Measurements from ENCODE around the gene GRM5. TPM values are rescaled to one million over a fixed set of nuclear protein-coding genes. Genes with fewer than 3 reads are reported as not detected.
"Not testable (repeated sequence)": the region's sequence is repeated elsewhere in the genome, so short reads cannot be mapped to it uniquely, and the experiment has no call there.

GRM5 gene
- total RNA-seq (2014; rRNA removed; shearing (Covaris generic)): not detected in 2 replicates
- polyA plus RNA-seq (2014; cell fraction: nucleus; rRNA removed): not detected in 2 replicates

DNA sequence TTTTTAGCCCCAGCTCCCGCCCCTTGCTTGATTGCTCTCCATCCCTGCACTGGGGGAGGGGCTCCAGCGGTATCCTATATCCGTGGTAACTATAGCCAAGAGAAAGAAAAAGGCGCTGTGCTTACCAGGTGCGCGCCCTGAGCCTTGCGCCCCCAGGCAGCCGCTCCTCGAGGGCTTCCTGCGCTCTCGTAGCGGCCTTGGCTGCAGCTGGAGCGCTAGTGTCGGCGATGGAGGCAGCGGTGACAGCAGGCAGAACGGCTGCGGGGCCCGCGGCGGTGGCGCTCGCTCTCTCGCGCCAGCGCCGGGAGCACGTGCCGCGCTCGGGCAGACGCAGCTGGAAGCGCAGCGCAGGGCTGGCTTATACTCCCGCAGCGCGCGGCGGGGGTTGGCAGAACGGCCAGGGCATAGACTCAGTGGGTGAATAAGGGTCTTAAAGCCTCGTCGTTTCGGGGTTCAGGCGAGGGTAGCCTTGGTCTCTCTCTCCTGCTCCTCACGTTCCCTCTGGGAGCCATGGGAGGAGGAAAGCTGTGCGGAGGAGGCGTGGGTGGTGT, at the start of gene GRM5:
Gene GRM5, minus strand, starts transcription at position 332 of the 551 bp plus-strand sequence. CDS start 18,110 bp downstream, outside the sequence.
- not testable (repeated sequence) for DNase-seq (ENCODE audit: extremely low read depth, low read depth)

DNA sequence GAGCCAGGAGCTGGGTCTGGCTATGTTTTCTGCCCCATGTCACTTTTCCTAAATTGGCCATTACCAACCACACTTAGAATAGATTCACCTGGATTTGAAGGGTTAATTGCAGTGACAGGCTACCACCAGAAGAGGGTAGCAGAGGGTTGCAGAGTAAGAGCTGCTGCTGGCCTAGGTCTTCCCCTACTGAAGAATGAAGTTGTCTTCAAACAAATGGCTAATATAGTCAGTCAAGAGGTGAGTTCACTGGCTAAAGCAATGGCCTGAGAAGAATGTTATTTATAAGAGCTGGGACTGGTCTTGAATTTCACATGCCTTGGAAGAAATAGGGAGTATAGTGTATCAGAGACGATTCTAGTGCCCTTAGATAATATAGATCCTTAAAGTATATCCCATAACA, 32.2 kb upstream of the GRM5 start:
- DNase-seq (ENCODE audit: extremely low read depth, low read depth): not testable (repeated sequence)

DNA sequence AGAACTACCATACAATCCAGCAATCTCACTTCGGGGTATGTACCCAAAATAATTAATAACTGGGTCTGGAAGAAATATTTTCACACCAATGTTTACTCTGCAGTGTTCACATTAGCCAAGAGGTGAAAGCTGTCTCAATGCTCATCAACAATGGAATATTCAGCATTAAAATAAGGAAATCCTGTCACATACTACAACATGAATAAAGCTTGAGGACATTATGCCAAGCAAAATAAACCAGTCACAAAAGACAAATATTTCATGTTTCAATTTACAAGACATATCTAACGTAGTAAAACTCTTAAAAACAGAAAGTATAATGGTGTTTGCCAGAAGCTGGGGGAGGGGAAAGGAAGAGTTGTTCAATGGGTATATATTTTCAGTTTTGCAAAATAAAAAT, 28.0 kb upstream of the GRM5 start:
- not testable (repeated sequence) for DNase-seq (ENCODE audit: extremely low read depth, low read depth)

DNA sequence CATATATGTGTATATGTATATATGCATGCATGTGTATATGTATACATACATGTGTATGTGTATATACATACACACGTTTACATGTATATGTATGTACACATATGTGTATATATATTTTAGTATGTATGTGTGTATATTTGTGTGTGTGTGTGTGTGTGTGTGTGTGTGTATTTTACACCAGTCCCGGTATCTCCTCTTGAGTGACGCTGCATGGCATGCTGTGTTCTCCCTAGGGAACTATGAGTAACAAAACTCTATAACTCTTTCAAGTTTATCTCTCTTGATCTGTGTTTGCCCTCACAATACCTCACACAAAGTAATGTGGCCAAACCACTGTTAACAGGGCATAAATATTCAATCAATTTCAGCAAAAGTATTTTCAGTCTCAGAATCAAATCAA, 19.2 kb upstream of the GRM5 start:
- not testable (repeated sequence) for DNase-seq (ENCODE audit: extremely low read depth, low read depth)

DNA sequence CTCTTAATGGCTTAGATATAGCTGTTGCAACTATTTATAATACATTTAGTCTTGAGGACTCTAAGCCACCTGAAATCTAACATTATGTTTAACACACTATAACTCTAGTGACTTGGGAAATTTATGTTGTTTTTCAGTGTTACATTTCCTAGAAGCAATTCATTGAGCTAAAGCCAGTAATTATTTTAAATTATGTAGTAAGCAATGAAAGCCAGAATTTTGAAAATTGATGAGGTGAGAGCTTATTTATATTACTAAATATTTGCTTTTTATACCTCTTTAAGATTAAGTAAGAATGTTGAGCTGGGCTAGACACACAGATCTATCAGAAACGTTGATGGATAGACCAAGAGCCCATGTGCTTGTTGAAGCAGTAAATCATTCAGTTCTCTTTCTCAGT, 5.1 kb upstream of the GRM5 start:
- not testable (repeated sequence) for DNase-seq (ENCODE audit: extremely low read depth, low read depth)

DNA sequence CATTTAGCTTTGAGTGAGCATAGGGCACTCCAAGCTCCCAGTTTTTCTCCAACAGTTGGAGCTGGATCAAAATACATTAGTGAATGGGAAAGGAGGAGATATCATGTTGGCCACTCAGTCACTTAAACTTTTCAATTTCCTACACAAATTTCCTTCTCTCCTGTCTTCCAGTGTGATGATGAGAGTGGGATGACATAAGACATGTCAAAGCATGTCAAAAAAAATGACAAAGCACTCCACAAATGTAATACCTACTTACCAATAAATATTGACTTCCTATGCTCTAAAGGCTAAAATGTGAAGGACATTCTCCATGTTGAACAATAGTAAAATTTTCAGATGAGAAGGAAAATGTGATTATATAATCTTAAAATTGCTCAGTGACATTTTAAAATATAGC, 1.5 kb upstream of the GRM5 start:
- no peak for DNase-seq (ENCODE audit: extremely low read depth, low read depth)

DNA sequence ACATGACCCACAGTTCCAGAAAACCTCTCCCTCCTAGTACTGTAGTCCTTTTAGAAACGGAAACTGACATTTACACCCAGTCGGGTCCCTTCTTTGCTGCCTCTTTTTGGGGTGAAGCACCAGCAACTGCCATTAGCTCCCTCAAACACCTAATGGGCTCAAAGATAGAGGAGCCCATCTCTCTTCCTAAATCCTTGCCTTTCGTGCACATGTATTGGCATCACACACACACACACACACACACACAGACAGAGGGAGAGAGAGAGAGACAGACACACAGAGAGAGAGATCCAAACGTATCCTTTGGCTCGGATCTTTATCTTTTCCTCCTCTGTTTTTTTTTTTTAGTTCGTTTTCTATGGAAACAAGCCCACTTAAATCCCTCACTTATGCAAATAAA, 716 bp downstream of the GRM5 start:
- DNase-seq (ENCODE audit: extremely low read depth, low read depth): no peak

DNA sequence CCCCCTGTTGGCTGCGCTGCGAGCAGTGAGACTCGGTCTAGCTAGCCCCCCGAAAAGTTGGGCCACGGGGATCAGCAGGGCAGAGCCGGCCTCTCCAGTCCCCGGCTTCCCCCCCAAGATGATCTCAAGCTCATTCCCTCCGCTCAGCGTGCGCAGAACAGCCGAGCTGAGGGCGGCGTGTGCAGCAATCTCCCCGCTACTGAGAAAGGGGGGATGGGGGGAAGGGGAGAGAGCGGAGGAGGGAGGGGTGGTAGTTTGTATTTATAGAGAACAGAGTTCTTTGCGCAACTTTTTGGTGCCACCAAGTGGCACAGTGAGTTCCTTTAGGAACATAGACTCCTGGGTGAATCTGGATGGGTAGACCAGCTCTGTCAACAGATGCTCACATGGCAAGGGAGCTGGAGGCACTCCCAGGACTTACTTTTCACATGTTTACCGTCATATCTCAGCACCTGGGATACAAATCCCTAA, 2.3 kb downstream of the GRM5 start:
- DNase-seq (ENCODE audit: extremely low read depth, low read depth): not testable (repeated sequence)

DNA sequence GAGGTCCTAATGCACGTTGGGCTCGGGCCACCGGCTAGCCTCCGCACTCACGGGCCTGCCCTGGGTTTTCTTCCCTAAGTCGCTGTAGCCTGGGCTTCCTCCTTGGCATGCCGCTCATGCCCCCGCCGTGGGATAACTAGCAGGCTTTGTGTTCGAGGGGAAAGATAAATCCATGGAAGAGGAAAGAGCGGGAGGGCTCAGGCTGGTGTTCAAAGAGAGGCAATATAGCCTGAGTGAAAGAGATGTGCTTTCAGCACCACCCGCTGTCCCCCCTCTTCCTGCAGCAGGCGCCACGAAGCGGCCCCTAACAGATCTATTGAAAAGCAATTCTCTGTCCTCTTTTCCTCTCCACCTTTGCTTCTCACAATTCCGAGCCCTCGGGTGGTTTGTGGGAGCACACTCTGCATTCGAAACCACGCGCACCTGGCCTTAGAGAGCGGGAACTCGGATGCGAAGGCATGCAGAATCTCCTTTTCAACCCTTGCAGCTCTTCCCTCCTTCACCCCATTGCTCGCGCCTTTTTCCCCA, 2.9 kb downstream of the GRM5 start:
- DNase-seq (ENCODE audit: extremely low read depth, low read depth): not testable (repeated sequence)

DNA sequence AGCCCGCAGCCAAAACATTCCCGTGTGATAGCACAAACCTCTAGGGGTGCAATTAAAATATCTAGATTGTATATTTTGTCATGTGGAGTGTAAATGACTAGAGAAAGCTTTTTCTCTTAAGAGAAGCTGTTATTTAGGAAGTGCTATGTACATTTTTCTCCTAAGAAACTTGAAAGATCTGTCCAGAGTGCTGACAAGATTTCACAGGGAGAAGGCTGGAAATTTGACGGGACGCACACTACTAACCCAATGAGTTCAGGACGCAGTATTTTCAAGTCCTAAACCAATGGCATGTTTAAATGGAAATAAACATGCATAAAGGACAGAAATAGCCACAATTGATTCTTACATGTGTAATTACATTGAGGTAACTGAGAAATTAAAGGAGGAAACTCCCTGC, 3.9 kb downstream of the GRM5 start:
- DNase-seq (ENCODE audit: extremely low read depth, low read depth): not testable (repeated sequence)

DNA sequence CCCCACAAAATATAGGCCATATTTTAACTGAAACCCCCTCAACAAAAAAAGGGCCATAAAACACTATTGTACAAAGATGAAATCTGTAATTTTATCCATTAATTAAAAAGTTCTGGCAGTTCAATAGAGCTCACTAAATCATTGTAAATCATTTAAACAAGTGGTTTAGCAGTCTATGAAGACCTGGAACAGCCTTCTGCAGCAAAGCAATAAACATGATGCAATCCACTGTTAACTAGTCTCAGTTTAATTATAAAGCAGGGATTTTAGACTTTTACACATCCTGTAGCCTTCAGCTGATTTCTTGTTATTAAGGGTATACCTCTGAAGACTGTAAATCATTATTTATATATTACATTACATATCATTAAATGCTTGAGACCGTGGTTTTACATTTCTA, 8.4 kb downstream of the GRM5 start:
- not testable (repeated sequence) for DNase-seq (ENCODE audit: extremely low read depth, low read depth)

DNA sequence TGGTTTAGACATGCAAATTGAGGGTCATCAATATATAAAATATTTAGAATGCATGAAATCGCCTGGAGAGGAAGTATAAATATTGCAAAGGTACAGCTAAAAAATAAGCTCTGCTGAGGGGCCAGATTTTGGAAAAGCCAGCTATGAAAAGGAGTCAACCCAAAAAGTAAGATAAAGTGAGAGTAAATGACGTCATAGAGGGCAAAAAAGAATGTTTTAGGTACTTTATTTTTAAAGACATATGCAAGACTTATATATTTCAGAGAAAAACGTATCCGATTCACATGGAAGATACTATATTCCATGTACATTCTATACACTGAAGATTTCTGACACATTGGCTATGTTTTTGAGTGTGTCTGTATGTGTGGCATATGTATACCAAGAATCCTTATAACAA, 13.6 kb downstream of the GRM5 start:
- DNase-seq (ENCODE audit: extremely low read depth, low read depth): no peak

DNA sequence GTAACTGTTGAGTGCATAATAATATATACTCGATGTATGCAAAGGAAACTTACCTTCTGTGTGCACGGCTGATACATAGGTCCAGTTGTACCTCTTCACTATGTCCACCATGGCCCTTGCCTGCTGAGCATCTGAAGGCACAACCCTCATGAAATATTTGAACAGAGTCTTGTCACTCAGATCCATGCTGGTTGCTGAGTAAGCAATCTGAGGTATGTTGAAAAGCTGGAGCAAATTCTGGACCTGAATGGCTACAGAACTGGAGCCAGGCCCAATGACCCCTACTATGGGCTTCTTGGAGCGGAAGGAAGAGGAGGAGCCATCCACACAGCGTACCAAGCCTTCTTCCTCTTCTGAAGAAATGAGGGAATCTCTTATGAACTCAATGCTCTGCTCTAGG, 18.6 kb downstream of the GRM5 start:
- not testable (repeated sequence) for DNase-seq (ENCODE audit: extremely low read depth, low read depth)

DNA sequence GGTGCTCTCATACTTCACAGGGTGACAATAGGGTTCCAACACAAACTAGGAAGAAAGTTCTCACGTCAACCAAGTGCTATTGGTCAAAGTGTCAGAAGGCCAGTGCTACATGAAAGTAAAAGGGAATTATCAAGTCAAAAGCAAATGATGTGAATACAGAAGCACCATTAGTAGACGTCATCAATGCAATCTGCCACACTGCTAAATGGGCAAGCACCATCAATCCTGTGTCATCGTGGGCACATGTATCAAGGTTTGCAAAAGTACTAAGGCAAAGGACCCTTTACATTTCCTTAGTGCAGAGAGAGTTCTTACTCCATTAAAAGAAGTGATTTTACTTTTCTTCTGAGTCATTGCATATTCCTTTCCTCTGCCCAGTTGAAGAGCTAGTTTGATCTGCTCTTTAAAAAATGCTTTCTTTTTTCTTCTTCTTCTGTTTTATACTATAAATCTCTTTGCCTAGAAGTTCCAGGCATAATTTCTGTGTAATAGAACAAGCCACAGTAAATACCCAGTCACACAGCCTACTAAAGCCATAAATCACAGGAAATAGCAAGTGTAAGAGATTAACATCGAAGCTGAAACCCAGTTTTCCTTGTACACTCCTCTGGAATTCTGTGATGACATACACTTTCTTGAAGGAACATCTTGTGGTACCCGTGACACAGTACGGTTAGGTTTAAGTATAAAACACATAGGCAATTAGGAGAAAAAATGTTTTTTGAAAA, 21.8 kb downstream of the GRM5 start:
- not testable (repeated sequence) for DNase-seq (ENCODE audit: extremely low read depth, low read depth)

DNA sequence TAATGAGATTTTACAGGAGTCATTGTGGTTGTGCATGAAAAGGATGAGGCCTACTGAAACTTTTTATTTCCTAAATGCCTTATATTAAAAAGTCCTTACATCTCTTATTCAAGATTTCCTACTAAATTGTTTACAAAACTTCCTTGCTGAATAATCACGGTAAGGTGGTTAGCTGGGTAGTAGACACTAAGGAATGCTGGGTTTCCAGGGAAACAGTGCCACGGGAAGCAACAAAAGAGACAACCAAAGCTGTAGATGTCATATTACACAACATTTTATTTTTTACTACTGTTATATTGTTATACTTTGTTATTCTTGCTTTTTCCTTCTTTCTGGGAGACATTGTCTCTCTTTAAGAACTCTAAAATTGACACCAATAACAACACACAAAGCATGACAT, 36.1 kb downstream of the GRM5 start:
- DNase-seq (ENCODE audit: extremely low read depth, low read depth): not testable (repeated sequence)

DNA sequence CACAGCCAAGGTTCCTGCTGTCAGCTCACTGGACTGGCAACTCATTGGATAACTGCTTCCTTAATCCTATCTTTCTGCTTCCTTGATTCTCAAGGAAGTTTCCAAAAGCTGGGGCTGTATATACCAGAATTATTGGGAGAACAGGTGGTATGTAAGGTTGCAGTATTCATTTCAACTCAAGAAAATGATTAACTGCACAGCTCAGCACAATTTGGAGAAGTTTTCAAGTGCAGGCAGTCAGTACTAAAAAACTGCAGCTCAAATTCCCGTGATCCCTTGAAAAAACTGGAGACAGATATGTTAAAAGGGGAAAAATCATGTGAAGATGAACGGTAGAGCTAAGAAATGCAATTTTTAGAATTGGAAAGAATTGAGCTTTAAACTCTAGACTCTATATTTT, 44.4 kb downstream of the GRM5 start:
- DNase-seq (ENCODE audit: extremely low read depth, low read depth): no peak

DNA sequence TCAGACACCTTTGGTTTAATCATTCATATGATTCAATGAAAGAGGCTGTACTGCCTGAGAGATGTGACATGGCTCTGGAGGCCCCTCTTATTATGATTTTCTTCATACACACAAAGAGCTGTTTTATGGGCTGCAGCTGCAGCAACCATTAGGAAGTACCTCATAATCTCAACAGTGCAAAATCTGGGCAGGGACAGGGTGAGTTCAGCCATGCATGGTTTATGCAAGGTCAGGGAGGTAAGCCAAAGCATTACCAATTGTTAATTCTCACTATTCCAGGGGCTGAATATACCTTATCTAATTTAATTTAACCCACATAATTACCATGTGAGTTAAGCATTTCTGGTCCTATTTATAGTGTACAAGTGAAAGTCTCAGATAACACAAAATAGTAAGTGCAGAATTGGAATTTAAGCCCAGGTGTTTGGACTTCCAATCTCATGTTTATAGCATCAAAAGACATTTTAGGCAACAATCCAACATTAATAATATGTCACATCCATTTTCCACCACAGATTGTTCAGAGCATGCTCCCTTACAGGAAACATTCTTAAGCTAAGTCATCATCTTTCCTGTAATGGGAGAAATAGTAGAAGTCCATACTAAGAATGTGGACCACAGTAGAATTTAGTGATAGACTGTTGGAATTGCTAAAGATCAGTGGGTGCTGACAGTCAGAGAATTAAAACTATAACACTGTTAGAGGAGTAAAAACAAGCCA, 45.8 kb downstream of the GRM5 start:
- DNase-seq (ENCODE audit: extremely low read depth, low read depth): not testable (repeated sequence)

DNA sequence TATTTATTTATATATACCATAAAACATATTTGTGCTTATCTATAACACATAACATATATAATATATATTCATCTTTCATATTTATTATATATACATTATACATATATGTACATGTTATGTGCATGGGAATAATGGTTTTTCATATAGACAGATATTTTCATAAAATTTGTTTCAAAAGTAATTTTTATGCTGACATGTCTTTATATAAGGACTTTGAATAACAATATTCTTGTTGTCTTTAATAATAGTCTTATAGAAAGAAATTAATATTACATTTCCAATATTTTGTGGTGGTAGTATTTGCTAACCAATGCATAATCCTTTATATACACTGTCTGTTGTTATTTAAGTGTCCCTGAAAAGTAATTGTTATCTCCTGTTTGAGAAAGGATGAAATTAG, 49.6 kb downstream of the GRM5 start:
- no peak for DNase-seq (ENCODE audit: extremely low read depth, low read depth)

DNA sequence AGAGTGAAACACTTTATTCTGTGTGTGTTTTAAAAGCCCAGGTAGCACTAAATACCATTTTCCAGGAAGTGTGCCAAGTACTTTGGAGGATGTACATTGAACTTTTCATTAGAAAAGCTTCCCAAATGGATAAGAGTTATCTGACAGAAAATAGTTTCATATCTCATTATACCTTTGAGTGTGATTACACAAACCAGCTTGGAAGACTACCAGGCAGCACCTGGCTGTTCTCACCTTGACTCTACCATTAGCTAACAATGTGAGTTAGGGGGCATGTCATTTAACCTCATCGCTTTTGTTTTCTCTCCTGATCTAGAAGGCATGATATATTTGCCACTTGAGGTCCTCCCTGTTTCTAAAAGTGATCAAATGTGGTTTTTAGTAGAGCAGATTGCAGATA, 50.2 kb downstream of the GRM5 start:
- DNase-seq (ENCODE audit: extremely low read depth, low read depth): no peak

DNA sequence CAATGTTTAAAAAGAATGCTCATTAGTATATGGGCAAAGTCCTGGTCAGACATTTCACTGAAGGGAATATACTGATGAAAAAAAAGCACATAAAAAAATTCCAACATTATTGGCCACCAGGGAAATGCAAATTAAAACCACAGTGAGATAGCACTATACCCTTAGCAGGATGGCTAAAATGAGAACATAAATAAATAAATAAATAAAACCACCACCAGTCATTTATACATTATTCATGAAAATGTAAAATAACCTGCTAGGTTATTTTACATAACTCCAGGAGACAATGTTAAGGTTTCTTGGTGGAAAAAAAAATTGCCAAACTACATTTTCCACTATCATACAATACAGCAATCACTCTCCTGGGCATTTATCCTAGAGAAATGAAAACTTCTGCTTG, 64.9 kb downstream of the GRM5 start:
- DNase-seq (ENCODE audit: extremely low read depth, low read depth): not testable (repeated sequence)

DNA sequence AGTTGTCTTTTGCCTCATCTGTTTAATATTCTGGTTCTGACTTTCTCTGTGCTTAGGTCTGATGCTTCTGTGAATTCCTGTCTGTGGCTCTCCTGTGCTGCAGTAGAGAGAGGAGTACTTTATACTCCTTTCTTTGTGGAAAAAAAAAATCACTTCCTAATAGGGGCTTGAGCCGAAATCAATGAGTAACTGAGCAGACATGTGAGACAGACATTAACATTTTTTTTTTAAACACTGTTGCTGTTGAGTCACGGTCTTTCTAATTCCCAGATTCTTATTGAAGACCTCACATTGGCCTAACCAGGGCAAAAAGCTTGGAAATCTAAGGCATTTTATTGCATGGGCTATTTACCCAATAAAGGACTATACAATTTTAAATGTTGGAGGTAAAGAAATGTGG, 86.1 kb downstream of the GRM5 start:
- DNase-seq (ENCODE audit: extremely low read depth, low read depth): no peak
